HepG2 (cell line): ENCODE data around the gene NKAIN4. TPM values are rescaled to one million over a fixed set of nuclear protein-coding genes. Genes with fewer than 3 reads are reported as not detected.

Source experiments
- ELF1 ChIP-seq: sonication (generic); formaldehyde crosslinking; IDR thresholded peaks from 2 replicates; pipeline ENCODE4 v1.4.0; 2020; ENCODE audit warnings: missing genetic modification reagents
- KAT8 ChIP-seq: IDR thresholded peaks from 2 replicates; pipeline ENCODE4 v1.6.1; 2016; ENCODE audit warnings: missing genetic modification reagents, missing compliant biosample characterization
- polyA plus RNA-seq, 8 experiments: library from polyadenylated mRNA; depleted of rRNA in 3 of 8; stranded (reverse) in 7 of 8; unstranded in 1 of 8; fragments of >200 nt; fragmentation: Illumina TruSeq in 4 of 8; extraction: Trizol in 4 of 8; gene quantifications; 2 replicates each; pipeline versions ENCODE4 v1.2.1 to v1.2.3, GENCODE V29; 2011 to 2016; ENCODE audit warnings: low read depth in 4 of 8, missing spikeins in 1 of 8, mixed read lengths in 1 of 8; ENCODE audit not compliant: insufficient read depth in 1 of 8
- total RNA-seq, 5 experiments: library from RNA; depleted of rRNA; stranded (reverse); fragments of >200 nt; fragmentation: Illumina TruSeq; extraction: Trizol; gene quantifications; 2 replicates each; pipeline ENCODE4 v1.2.3, GENCODE V29; 2016; ENCODE audit warnings: low read depth in 1 of 5
- TF ChIP-seq, protein P1 (sequence below), 2 experiments: fragments of 450-650 bp in 1 of 2; sonication (generic) in 1 of 2; formaldehyde crosslinking in 1 of 2; IDR thresholded peaks; 2 replicates each; pipeline versions ENCODE4 v1.6.1 to v1.8.0; 2016 to 2022; ENCODE audit warnings: antibody characterized with exemption in 1 of 2, mild to moderate bottlenecking in 1 of 2, missing genetic modification reagents in 1 of 2
- TF ChIP-seq, protein P2 (sequence below): sonication (generic); formaldehyde crosslinking; IDR thresholded peaks from 2 replicates; pipeline ENCODE4 v1.5.0; 2020; ENCODE audit warnings: missing genetic modification reagents

Gene NKAIN4
- total and polyA plus RNA-seq, 2 of the 13 experiments (the other 11 are each of a cell fraction or from before 2014, with no cell fraction given): not detected

GRCh38 chr20:63248835-63249591 is 5.2 kb downstream of the NKAIN4 start (continued):
- TF ChIP-seq, protein P1, sequence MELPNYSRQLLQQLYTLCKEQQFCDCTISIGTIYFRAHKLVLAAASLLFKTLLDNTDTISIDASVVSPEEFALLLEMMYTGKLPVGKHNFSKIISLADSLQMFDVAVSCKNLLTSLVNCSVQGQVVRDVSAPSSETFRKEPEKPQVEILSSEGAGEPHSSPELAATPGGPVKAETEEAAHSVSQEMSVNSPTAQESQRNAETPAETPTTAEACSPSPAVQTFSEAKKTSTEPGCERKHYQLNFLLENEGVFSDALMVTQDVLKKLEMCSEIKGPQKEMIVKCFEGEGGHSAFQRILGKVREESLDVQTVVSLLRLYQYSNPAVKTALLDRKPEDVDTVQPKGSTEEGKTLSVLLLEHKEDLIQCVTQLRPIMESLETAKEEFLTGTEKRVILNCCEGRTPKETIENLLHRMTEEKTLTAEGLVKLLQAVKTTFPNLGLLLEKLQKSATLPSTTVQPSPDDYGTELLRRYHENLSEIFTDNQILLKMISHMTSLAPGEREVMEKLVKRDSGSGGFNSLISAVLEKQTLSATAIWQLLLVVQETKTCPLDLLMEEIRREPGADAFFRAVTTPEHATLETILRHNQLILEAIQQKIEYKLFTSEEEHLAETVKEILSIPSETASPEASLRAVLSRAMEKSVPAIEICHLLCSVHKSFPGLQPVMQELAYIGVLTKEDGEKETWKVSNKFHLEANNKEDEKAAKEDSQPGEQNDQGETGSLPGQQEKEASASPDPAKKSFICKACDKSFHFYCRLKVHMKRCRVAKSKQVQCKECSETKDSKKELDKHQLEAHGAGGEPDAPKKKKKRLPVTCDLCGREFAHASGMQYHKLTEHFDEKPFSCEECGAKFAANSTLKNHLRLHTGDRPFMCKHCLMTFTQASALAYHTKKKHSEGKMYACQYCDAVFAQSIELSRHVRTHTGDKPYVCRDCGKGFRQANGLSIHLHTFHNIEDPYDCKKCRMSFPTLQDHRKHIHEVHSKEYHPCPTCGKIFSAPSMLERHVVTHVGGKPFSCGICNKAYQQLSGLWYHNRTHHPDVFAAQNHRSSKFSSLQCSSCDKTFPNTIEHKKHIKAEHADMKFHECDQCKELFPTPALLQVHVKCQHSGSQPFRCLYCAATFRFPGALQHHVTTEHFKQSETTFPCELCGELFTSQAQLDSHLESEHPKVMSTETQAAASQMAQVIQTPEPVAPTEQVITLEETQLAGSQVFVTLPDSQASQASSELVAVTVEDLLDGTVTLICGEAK (IDR thresholded peaks at IDR 0.05): no peak
- TF ChIP-seq, protein P1 (CRISPR knock-in tag; IDR thresholded peaks at IDR 0.05): peak; percentile 72; the same call in 1 of the 2 replicates
- TF ChIP-seq, protein P2, sequence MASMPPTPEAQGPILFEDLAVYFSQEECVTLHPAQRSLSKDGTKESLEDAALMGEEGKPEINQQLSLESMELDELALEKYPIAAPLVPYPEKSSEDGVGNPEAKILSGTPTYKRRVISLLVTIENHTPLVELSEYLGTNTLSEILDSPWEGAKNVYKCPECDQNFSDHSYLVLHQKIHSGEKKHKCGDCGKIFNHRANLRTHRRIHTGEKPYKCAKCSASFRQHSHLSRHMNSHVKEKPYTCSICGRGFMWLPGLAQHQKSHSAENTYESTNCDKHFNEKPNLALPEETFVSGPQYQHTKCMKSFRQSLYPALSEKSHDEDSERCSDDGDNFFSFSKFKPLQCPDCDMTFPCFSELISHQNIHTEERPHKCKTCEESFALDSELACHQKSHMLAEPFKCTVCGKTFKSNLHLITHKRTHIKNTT (CRISPR knock-in tag): no peak
- no peak for TF ChIP-seq KAT8 (CRISPR knock-in tag)
- no peak for TF ChIP-seq ELF1
